Inferior parietal cortex (tissue), 1 donor: Measurements from ENCODE around the gene ORAI3.

Source experiments
- DNase-seq: peaks from one replicate; pipeline ENCODE4 v3.0.0-alpha.2; 2016; ENCODE audit errors: extremely low spot score

The ORAI3 gene

DNA sequence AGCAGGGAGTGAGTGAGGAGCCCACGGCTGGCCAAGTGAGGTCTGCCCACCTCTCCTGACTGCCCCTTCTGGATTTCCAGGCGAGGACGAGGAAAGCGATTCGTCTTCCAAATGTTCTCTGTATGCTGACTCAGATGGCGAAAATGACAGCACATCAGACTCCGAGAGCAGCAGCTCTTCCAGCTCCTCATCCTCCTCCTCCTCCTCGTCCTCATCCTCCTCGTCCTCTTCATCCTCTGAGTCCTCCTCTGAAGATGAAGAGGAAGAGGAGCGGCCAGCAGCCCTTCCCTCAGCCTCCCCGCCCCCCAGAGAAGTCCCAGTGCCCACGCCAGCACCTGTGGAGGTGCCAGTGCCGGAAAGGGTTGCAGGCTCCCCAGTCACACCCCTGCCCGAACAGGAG, 22.4 kb downstream of the ORAI3 start:
- no peak for DNase-seq

DNA sequence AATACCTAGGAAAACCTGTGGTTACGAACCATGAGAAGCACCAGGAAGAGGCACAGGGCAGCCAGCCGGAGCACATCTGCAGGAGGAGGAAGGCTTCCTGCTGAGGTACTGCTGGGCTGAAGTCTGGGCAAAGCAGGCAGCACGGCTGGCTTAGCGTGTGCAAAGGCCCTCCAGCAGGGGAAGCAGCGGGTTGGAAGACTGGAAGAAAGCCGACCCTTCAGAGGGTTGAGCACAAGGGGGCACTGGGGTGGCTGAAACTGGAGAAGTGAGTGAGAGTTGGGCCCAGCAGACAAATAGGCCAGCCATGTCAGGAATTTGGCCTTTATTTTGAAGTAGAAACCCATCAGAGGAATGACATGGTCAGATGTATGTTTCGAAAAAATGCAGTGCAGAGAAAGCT, 24.0 kb downstream of the ORAI3 start:
- no peak for DNase-seq

DNA sequence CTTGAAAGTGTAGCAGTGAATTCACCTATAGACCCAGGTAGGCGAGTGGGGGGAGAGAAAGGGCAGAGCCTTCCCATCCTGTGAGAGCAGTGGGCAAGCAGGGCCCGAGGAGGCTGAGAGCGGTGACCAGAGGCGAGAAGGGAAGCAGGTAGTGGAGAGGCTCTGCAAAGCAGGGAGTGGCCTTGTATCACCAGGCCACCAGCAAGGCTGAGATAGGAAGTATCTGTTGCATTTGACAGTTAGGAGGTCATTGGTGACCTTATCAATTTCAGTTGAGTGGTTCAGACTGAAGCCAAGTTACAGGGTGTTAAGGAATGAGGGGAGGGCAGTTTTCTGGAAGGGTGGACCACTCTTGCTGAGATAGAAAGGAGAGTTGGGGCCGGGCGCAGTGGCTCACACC, 25.5 kb downstream of the ORAI3 start:
- DNase-seq, result no peak

DNA sequence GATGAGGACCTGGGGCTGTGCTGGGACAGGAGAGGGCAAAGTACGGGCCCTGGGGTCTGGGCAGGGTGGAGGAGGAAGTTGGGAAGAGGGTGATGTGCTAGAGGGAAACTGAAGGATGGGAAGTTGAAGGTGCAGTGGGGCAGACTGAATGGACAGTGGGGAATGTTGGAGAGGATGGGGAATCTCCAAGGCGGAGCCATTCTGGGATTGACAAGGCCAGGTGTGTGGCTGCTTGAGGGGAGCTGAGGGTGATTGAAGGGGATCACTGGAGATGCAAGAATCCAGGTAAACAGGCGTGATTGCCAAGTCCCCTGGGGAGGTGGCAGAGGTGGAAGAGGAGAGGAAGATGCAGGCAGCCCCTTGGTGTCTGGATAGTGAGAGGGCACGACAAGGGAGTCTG, 27.6 kb downstream of the ORAI3 start:
- no peak for DNase-seq

DNA sequence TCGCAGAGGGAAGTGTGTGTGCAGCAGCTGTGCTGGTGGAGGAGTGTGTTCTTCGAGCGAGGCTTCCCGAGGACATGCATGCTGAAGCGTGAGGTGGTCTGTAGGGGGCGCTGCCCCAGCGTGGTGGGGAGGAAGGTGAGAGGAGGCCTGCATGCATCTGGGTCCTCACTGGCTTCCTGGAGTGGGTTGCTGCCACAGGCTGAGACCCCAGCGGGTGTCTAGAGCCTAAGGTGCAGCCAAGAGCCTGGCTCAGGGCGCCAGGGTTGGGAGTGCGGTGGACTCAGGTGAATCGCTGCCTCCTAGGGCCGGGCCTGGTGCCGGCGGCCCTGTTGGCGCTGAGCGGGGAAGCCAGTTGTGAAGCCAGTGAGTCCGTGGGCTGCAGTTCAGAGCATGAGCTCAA, 28.6 kb downstream of the ORAI3 start:
- DNase-seq, result no peak

DNA sequence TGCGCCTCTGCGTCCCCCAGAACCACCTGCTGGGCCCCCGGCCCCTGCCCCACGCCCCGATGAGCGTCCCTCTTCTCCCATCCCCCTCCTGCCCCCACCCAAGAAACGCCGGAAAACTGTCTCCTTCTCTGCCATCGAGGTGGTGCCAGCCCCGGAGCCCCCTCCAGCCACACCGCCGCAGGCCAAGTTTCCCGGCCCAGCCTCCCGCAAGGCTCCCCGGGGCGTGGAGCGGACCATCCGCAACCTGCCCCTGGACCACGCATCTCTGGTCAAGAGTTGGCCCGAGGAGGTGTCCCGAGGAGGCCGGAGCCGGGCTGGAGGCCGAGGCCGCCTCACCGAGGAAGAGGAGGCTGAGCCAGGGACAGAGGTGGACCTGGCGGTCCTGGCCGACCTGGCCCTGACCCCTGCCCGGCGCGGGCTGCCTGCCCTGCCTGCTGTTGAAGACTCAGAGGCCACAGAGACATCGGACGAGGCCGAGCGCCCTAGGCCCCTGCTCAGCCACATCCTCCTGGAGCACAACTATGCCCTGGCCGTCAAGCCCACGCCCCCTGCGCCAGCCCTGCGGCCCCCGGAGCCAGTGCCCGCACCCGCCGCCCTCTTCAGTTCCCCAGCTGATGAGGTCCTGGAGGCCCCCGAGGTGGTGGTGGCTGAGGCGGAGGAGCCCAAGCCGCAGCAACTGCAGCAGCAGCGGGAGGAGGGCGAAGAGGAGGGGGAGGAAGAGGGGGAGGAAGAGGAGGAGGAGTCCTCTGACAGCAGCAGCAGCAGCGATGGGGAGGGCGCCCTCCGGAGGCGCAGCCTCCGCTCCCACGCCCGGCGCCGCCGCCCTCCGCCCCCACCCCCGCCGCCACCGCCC, 30.5 kb downstream of the ORAI3 start:
- DNase-seq, result no peak

- DNase-seq, result no peak
Measured at GRCh38 chr16:30980023-30980371, 31.1 kb downstream of the ORAI3 start.

GRCh38 chr16:30980434-30980833, 31.6 kb downstream of the ORAI3 start:
- DNase-seq, result no peak

GRCh38 chr16:30980959-30981358, 32.1 kb downstream of the ORAI3 start:
- no peak for DNase-seq

DNA sequence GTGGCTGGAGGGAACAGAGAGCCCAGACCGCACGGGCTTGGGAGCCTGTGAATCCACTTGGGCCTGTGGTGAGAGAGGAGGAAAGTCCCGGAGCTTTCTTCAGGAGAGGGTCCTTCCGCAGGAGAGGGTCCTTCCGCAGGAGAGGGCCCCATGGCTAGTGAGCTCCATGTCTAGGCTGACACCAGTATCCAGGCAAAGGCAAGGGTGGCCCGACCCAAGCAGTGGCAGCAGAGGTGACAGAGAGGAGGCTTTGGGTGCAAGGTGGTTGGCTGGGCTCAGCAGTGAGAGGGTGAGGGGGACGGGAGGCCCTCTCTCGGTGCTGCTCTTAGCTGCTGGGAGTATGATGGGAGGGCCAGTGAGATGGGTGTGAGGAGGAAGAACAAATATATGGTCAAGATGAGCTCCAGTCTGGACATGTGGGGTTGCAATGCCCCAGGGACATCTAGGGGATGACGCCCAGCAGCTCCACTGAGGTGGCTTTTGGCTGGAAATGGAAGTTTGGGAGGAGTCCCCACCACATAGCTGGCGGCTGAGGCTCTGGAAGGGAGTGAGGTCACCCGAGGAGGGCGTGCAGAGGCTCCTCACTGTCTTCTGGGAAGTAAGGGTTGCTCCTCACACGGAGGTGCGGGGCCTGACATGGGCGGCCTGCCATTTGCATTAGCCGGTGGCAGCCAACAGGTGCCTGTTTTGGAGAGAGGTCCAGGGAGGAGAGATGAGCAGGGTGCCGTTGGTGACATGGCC, 33.9 kb downstream of the ORAI3 start:
- no peak for DNase-seq

GRCh38 chr16:30983289-30983889, 34.5 kb downstream of the ORAI3 start:
- DNase-seq, result no peak

DNA sequence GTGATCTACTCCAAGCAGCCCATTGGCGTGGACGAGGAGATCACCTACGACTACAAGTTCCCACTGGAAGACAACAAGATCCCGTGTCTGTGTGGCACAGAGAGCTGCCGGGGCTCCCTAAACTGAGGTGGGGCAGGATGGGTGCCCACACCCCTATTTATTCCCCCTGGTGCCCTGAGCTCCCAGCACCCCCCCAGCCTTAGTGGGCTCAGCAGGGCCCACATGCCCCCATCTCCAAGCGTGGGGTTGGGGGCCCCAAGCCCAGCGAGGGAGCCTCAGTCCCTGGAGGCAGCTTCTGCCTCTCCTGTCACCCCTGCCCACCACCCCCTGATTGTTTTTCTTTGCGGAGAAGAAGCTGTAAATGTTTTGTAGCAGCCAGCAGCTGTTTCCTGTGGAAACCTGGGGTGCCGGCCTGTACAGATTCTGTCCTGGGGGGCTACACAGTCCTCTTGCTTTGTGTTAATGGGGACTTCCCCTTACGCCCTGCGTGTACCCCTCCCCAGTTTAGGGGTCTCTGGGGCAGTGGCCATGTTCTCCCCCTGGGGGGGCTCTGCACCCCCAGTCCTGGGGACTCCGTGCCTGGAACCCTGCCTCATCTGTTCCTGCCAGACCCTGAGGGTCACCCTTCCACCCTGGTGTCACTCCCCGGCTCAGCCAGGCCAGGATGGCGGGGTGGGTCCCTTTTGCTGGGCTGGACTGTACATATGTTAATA, 35.2 kb downstream of the ORAI3 start:
- DNase-seq, result no peak

- peak; percentile 66 for DNase-seq
Measured at GRCh38 chr16:30984669-30985400, 36.0 kb downstream of the ORAI3 start, which contains the start of gene HSD3B7. HSD3B7 (plus strand) TSS chr16:30985207; CDS start chr16:30985659, 452 bp downstream.

- DNase-seq, result no peak
Measured at GRCh38 chr16:30985401-30986128, 36.7 kb downstream of the ORAI3 start.

DNA sequence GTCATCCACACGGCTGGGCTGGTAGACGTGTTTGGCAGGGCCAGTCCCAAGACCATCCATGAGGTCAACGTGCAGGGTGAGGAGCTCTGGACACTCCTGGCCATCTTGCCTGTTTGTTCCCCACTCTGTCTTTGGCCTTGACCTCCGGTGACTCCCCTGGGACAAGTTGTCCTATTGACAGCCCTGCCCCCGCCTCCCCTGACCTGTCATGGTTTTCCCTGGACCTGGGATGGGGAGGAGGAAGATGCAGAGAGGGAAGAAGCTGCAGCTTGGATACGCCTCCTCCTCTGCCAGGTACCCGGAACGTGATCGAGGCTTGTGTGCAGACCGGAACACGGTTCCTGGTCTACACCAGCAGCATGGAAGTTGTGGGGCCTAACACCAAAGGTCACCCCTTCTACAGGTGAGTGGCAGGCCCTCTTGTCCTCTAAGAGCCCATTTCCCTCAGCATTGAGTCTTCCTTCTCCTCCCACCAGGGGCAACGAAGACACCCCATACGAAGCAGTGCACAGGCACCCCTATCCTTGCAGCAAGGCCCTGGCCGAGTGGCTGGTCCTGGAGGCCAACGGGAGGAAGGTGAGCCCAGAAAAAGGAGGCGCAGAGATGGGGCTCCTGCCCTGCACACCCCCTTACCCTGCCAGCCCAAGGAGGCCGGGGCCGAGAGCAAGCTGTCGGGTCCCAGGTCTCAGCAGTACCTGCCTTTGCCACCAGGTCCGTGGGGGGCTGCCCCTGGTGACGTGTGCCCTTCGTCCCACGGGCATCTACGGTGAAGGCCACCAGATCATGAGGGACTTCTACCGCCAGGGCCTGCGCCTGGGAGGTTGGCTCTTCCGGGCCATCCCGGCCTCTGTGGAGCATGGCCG, 37.5 kb downstream of the ORAI3 start:
- DNase-seq, result no peak

DNA sequence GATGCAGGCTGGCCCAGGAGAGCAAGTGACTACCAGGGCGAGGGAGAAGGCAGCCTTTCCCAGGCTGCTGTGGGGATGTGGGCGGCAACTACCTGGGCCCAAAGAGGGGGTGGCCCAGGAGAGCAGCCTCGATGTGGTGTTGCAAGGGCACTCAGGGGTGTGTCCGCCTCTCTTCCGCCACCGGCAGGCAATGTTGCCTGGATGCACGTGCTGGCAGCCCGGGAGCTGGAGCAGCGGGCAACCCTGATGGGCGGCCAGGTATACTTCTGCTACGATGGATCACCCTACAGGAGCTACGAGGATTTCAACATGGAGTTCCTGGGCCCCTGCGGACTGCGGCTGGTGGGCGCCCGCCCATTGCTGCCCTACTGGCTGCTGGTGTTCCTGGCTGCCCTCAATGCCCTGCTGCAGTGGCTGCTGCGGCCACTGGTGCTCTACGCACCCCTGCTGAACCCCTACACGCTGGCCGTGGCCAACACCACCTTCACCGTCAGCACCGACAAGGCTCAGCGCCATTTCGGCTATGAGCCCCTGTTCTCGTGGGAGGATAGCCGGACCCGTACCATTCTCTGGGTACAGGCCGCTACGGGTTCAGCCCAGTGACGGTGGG, 38.8 kb downstream of the ORAI3 start:
- no peak for DNase-seq

DNA sequence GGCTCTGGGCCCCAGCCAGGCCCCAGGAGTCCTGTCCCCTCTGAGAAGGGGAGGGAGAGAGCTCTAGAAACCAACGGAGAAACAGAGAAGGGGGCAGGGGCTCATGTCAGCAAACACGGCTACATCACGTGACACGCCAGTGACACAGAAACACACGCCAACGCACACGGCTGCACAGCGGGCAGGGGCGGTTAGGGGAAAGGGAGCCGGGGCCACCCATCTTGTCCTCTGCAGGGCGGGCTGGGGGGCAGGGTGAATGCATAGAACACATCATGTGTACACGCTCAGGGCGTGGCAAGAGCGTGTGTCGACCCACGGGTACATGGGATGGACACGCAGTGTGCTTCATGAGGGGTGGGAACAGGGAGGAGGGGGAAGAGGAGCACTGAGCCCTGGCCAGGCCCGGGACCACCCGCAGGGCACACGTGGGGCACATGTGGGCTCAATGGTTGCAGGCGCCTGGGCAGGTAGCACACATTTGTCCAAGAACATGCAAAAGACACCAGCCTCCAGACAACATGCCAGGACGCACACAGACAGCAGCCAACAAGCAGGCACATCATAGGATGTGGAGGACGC, 40.7 kb downstream of the ORAI3 start:
- DNase-seq, result no peak

DNA sequence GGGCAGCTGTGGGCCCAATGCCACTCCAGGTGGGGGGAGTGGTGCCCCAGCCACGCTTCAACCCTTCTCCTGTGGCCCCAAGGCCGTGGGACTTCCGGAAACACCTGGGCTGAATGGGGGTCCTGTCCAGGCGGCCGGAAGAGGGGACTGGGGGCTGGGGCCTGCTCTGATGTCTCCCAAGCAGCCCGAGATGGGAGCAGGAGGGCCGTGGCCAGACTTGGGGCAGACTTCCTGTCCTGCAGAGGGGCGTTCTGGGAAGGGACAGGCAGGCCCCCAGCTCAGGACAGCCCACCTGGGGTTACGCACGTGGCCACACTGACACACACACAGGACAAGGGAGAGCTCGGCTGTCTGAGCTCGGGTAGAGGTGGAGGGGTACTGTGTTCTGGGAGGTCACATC, 41.2 kb downstream of the ORAI3 start:
- DNase-seq, result no peak

DNA sequence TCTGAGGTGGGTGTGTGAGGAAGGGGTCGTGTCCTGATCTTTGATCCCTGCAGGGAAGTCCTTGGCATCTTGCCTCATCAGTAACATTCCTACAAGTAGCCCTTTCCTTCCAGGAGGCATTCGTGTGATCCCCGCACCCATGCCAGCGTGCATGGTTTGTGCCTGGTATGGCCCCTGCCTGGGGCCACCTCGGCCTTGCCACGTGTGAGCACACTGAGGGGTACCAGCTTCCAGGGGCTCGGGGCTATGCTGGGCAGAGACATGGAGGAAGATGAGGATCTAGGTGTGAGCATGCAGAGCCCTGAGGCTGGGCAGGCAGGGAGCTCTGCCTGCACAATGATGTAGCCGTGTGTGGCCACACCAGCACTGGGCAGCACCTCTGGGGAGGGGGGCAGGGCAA, 42.2 kb downstream of the ORAI3 start:
- no peak for DNase-seq
